Activated naive CD4-positive, alpha-beta T cell treated with Interleukin-2 at 50 U/mL for 16 hours (primary cell): Measurements from ENCODE around the gene PRIM2.
"Not testable (repeated sequence)": the region's sequence is repeated elsewhere in the genome, so short reads cannot be mapped to it uniquely, and the experiment has no call there.

ENCODE experiments used
- DNase-seq: peaks from one replicate; pipeline ENCODE4 v3.0.0-alpha.2; 2020

PRIM2 gene

GRCh38 chr6:57368965-57369731, 51.7 kb downstream of the PRIM2 start:
- not testable (repeated sequence) for DNase-seq

- not testable (repeated sequence) for DNase-seq
These were observed 54.3 kb downstream of the PRIM2 start for GRCh38 chr6:57371779-57372178.

GRCh38 chr6:57374764-57375163, 57.3 kb downstream of the PRIM2 start:
- DNase-seq, result not testable (repeated sequence)

GRCh38 chr6:57376083-57376482, 58.7 kb downstream of the PRIM2 start:
- DNase-seq, result not testable (repeated sequence)

GRCh38 chr6:57389038-57389592, 71.7 kb downstream of the PRIM2 start:
- not testable (repeated sequence) for DNase-seq

- DNase-seq, result not testable (repeated sequence)
These were observed 73.4 kb downstream of the PRIM2 start for GRCh38 chr6:57390818-57391217.

- not testable (repeated sequence) for DNase-seq
These were observed 74.6 kb downstream of the PRIM2 start for GRCh38 chr6:57392047-57392446.

- DNase-seq, result not testable (repeated sequence)
These were observed 101.9 kb downstream of the PRIM2 start for GRCh38 chr6:57419341-57419740.

GRCh38 chr6:57421503-57421902, 104.1 kb downstream of the PRIM2 start:
- DNase-seq, result no peak

GRCh38 chr6:57423468-57423867, 106.0 kb downstream of the PRIM2 start:
- DNase-seq, result no peak

- DNase-seq, result not testable (repeated sequence)
These were observed 114.3 kb downstream of the PRIM2 start for GRCh38 chr6:57431742-57432141.

GRCh38 chr6:57432157-57432556, 114.7 kb downstream of the PRIM2 start:
- no peak for DNase-seq

- no peak for DNase-seq
These were observed 115.7 kb downstream of the PRIM2 start for GRCh38 chr6:57432919-57433684.

- DNase-seq, result not testable (repeated sequence)
These were observed 116.4 kb downstream of the PRIM2 start for GRCh38 chr6:57433790-57434189.

GRCh38 chr6:57434944-57435343, 117.5 kb downstream of the PRIM2 start:
- DNase-seq, result no peak

- no peak for DNase-seq
These were observed 118.2 kb downstream of the PRIM2 start for GRCh38 chr6:57435475-57436160.

GRCh38 chr6:57440735-57441134, 123.3 kb downstream of the PRIM2 start:
- not testable (repeated sequence) for DNase-seq

GRCh38 chr6:57442133-57442532, 124.7 kb downstream of the PRIM2 start:
- DNase-seq, result not testable (repeated sequence)

- DNase-seq, result not testable (repeated sequence)
These were observed 125.8 kb downstream of the PRIM2 start for GRCh38 chr6:57443181-57443580.

GRCh38 chr6:57444787-57445186, 127.4 kb downstream of the PRIM2 start:
- DNase-seq, result not testable (repeated sequence)

GRCh38 chr6:57445379-57445778, 127.9 kb downstream of the PRIM2 start:
- not testable (repeated sequence) for DNase-seq

- not testable (repeated sequence) for DNase-seq
These were observed 128.5 kb downstream of the PRIM2 start for GRCh38 chr6:57445790-57446468.
